MCF 10A (cell line): ENCODE results near the gene EPN2. TPM values are rescaled to one million over a fixed set of nuclear protein-coding genes. Genes with fewer than 3 reads are reported as not detected.

ENCODE experiments used
- BruUV-seq: library from RNA; stranded (reverse); fragments of 400-500 nt; replicated peaks from 2 replicates; lab custom pipeline; 2021; lab: Mats Ljungman, UMichigan
- CTCF ChIA-PET: fragments of 300-600 bp; sonication (Branson Sonifier 250); formaldehyde crosslinking; extraction: SDS; loops from one replicate; lab custom pipeline; 2021; ENCODE audit warnings: antibody characterized with exemption, inconsistent platforms; lab: Yijun Ruan, JAX
- POLR2A ChIA-PET: fragments of 300-600, 350-650 bp; sonication (Branson Sonifier 250); formaldehyde crosslinking; extraction: SDS; loops from one replicate; lab custom pipeline; 2020; ENCODE audit warnings: antibody characterized with exemption, inconsistent platforms; lab: Yijun Ruan, JAX
- DNase-seq: peaks from one replicate; pipeline ENCODE4 v3.0.0-alpha.2; 2018; ENCODE audit not compliant: unreplicated experiment
- H3K27ac Mint-ChIP-seq: one replicate; pipeline ENCODE4 v1.8.0; 2022; ENCODE audit warnings: mild to moderate bottlenecking, low read depth, mixed read lengths; ENCODE audit not compliant: unreplicated experiment
- H3K27me3 Mint-ChIP-seq: one replicate; pipeline ENCODE4 v1.8.0; 2022; ENCODE audit warnings: mixed read lengths; ENCODE audit not compliant: insufficient read depth, unreplicated experiment
- H3K36me3 Mint-ChIP-seq: one replicate; pipeline ENCODE4 v1.8.0; 2022; ENCODE audit warnings: mild to moderate bottlenecking, moderate library complexity, mixed read lengths; ENCODE audit not compliant: insufficient read depth, unreplicated experiment
- H3K4me1 Mint-ChIP-seq: one replicate; pipeline ENCODE4 v1.8.0; 2022; ENCODE audit warnings: mixed read lengths; ENCODE audit not compliant: insufficient read depth, unreplicated experiment
- H3K4me3 Mint-ChIP-seq: one replicate; pipeline ENCODE4 v1.8.0; 2022; ENCODE audit warnings: mild to moderate bottlenecking, moderate library complexity, mixed read lengths; ENCODE audit not compliant: unreplicated experiment
- H3K9me3 Mint-ChIP-seq: one replicate; pipeline ENCODE4 v1.8.0; 2022; ENCODE audit warnings: mixed read lengths; ENCODE audit not compliant: unreplicated experiment
- intact Hi-C: fragments of 100-400 bp; cut with micrococcal nuclease; formaldehyde crosslinking; loops from 2 replicates; pipeline ENCODE4 v1.14.1; 2022
- total RNA-seq: library from RNA; stranded (reverse); gene quantifications from 2 replicates; pipeline ENCODE4 v1.2.3, GENCODE V29; 2022
- TF ChIP-seq, protein P1 (sequence below): fragments of 200-600 bp; IDR thresholded peaks from one replicate; pipeline ENCODE4 v1.8.0; 2022; ENCODE audit warnings: antibody characterized with exemption, mild to moderate bottlenecking; ENCODE audit not compliant: unreplicated experiment

EPN2 gene
- total RNA-seq, 1 experiment from 2014 or later: 35.1 TPM

DNA sequence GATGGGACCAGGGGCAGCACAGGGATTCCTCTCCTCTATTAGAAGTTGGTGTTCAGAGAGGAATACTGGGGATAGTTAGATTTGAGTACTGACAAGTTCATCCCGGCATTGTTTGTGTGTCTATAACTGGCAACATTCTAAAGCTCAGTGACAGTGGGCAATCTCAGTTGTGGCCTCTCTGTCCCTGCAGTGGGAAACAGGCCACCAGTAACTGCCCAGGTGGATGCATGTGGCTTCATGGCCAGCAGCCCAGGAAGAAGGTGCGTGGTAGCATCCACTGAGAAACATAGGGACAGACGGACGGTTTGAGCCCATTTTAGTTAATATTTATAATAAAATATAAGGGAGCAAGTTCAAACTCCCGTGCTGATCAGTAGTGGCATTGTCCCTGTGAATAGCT, 73.8 kb downstream of the EPN2 start:
- no peak for DNase-seq
- Mint-ChIP-seq H3K27me3 (no peaks in the 10 kb centered on the region), H3K27ac (no peak overlapping the region), H3K9me3 (no peaks in the 10 kb centered on the region), H3K4me3 (no peak overlapping the region), H3K36me3 (peaks cover 32% of the 10 kb centered on the region), H3K4me1 (peaks cover 10% of the 10 kb centered on the region)
- TF ChIP-seq, protein P1, sequence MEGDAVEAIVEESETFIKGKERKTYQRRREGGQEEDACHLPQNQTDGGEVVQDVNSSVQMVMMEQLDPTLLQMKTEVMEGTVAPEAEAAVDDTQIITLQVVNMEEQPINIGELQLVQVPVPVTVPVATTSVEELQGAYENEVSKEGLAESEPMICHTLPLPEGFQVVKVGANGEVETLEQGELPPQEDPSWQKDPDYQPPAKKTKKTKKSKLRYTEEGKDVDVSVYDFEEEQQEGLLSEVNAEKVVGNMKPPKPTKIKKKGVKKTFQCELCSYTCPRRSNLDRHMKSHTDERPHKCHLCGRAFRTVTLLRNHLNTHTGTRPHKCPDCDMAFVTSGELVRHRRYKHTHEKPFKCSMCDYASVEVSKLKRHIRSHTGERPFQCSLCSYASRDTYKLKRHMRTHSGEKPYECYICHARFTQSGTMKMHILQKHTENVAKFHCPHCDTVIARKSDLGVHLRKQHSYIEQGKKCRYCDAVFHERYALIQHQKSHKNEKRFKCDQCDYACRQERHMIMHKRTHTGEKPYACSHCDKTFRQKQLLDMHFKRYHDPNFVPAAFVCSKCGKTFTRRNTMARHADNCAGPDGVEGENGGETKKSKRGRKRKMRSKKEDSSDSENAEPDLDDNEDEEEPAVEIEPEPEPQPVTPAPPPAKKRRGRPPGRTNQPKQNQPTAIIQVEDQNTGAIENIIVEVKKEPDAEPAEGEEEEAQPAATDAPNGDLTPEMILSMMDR: no peak
- BruUV-seq: no TSS peak
- ChIA-PET CTCF (interaction anchor here (0.5 to 1.0 kb wide), 3 partner anchors 9 to 601 kb away, joined by 3 to 4 read pairs (median 3); no protein-coding TSS in a partner anchor), POLR2A (no interaction called here)
- intact Hi-C loops: no loop called here

DNA sequence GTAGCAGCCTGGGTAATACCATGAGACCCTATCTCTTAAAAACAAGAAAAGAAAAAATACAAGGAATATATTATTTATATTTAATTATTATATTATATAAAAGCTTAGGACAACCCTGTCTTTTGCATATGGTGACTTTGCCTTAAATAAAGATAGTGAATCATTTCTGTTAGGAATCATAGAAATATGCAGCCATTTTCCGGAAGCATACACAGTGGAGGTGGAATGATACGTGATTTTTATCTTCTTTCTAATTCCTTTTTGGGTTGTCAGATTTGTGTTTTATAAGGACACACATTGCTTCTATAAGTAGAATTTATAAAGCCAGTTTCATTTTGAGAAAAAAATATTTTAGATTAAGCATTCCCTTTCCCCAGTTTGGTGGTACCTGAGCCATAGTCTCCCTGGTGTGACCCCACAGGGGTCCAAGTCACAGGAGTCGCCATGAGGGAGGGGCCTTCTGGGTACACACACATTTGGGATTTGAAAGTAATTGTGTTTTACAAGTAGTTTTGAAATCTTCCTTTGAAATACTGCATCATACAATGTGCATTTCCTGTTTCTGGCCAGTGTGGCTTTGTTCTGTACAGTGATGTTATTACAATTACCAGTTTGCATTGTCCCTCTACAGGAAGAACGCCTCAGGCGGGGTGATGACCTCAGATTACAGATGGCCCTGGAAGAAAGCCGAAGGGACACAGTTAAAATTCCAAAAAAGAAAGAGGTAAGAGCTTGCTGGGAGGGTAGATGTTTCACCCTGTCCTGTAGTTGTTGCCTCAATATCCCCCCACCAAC, 74.5 kb downstream of the EPN2 start:
- Mint-ChIP-seq H3K27ac (no peak overlapping the region), H3K27me3 (no peaks in the 10 kb centered on the region), H3K4me3 (no peak overlapping the region), H3K36me3 (peaks cover 31% of the 10 kb centered on the region), H3K9me3 (no peaks in the 10 kb centered on the region), H3K4me1 (peaks cover 10% of the 10 kb centered on the region)
- DNase-seq: peak; percentile 11
- CTCF ChIA-PET: interaction anchor here (0.5 to 1.0 kb wide), 5 partner anchors 10 to 600 kb away, joined by 3 to 4 read pairs (median 3); no protein-coding TSS in a partner anchor
- no TSS peak for BruUV-seq
- POLR2A ChIA-PET: no interaction called here
- intact Hi-C loops: no loop called here
- TF ChIP-seq, protein P1: no peak

GRCh38 chr17:19312406-19312805, 75.2 kb downstream of the EPN2 start:
- POLR2A ChIA-PET: no interaction called here
- peaks cover 10% of the 10 kb centered on the region for H3K4me1 Mint-ChIP-seq
- no peak overlapping the region for H3K4me3 Mint-ChIP-seq
- no peaks in the 10 kb centered on the region for H3K9me3 Mint-ChIP-seq
- no TSS peak for BruUV-seq
- TF ChIP-seq, protein P1: no peak
- intact Hi-C loops: no loop called here
- H3K27me3 Mint-ChIP-seq: no peaks in the 10 kb centered on the region
- peaks cover 31% of the 10 kb centered on the region for H3K36me3 Mint-ChIP-seq
- CTCF ChIA-PET: interaction anchor here (0.6 kb wide), 3 partner anchors 11 to 201 kb away, joined by 3 read pairs; no protein-coding TSS in a partner anchor
- DNase-seq: no peak
- H3K27ac Mint-ChIP-seq: no peak overlapping the region

DNA sequence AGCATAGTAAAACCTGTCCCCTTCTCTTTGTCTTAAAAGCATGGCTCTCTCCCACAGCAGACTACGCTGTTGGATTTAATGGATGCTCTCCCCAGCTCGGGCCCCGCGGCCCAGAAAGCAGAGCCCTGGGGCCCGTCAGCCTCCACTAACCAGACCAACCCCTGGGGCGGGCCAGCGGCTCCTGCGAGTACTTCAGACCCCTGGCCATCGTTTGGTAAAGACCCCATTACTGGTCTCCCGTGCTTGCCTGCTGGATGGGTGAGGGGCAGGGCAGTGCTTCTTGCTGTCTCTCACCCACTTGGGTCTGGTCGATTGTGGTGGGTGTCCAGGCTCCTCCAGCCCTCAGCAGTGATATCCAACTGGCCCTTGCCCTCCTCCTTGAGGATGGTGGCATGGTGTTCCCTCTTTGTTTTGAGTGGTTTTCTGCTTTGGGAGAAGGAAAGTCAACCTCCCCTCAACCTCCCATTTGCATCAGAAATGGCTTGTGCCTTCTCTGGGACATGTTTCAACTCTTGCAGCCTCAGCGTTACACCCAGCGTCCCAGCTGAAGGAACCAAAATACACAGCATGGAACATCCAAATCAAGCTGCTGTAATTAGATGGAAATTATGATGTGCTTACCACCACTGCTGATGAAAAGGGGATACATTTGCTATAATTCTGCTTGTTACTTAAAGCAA, 76.0 kb downstream of the EPN2 start:
- H3K9me3 Mint-ChIP-seq: no peaks in the 10 kb centered on the region
- H3K4me3 Mint-ChIP-seq: no peak overlapping the region
- TF ChIP-seq, protein P1: no peak
- no peak for DNase-seq
- POLR2A ChIA-PET: interaction anchor here (0.8 kb wide), 1 partner anchor 10 kb away, joined by 3 read pairs; no protein-coding TSS in a partner anchor
- no peaks in the 10 kb centered on the region for H3K27me3 Mint-ChIP-seq
- CTCF ChIA-PET: interaction anchor here (0.6 kb wide), 1 partner anchor 58 kb away, joined by 4 read pairs; no protein-coding TSS in a partner anchor
- peaks cover 39% of the 10 kb centered on the region for H3K36me3 Mint-ChIP-seq
- H3K4me1 Mint-ChIP-seq: peaks cover 10% of the 10 kb centered on the region
- BruUV-seq: no TSS peak
- intact Hi-C loops: no loop called here
- no peak overlapping the region for H3K27ac Mint-ChIP-seq
